ENCODE results near the gene ASTL.
A peak's percentile ranks its signal among the peaks of the same experiment; 100 is the strongest.

Gene ASTL

DNA sequence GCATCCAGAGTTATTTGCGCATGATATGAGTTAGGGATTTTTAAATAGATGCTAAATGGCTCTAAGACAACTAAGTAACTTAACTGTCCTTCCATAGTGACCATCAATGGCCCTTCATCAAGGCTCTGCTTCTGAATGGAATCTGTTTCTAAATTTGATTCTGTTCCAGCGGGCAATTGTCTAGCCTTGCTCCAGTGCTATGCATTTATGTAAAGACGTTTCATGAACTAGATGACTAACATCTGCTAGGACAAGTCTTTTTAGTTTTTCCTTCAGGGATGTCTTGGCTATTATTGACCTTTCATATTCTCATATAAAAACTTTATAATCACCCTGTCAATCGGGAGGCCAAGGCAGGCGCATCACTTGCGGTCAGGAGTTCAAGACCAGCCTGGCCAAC, 9.8 kb downstream of the ASTL start:
- peaks cover 13% of the 10 kb centered on the region for H3K36me3 Mint-ChIP-seq (ENCODE audit: insufficient read depth)
- H3K4me1 Mint-ChIP-seq = peaks cover 31% of the 10 kb centered on the region
- no peaks in the 10 kb centered on the region for H3K9me3 Mint-ChIP-seq
- H3K27ac Mint-ChIP-seq (ENCODE audit: low read depth) = no peak overlapping the region
- DNase-seq (ENCODE audit: low spot score in 2 of 2) (no peak), ATAC-seq (replicated peaks; ENCODE audit: extremely low read depth, poor library complexity, severe bottlenecking) (no peak)
- no peaks in the 10 kb centered on the region for H3K27me3 Mint-ChIP-seq
- no peak overlapping the region for H3K4me3 Mint-ChIP-seq

GRCh38 chr2:96124406-96125265, 13.7 kb downstream of the ASTL start:
- no peak for DNase-seq (ENCODE audit: low spot score in 2 of 2)
- Mint-ChIP-seq H3K27me3 (peaks cover 23% of the 10 kb centered on the region), H3K4me1 (peaks cover 17% of the 10 kb centered on the region), H3K4me3 (no peak overlapping the region), H3K9me3 (no peaks in the 10 kb centered on the region), H3K27ac (ENCODE audit: low read depth) (peak overlapping the region; percentile 10), H3K36me3 (ENCODE audit: insufficient read depth) (peaks cover 18% of the 10 kb centered on the region)
- ATAC-seq (replicated peaks; ENCODE audit: extremely low read depth, poor library complexity, severe bottlenecking) = no peak

- H3K9me3 Mint-ChIP-seq = no peaks in the 10 kb centered on the region
- ATAC-seq (replicated peaks; ENCODE audit: extremely low read depth, poor library complexity, severe bottlenecking) (no peak), DNase-seq (ENCODE audit: low spot score in 2 of 2) (no peak)
- no peak overlapping the region for H3K4me3 Mint-ChIP-seq
- peaks cover 16% of the 10 kb centered on the region for H3K36me3 Mint-ChIP-seq (ENCODE audit: insufficient read depth)
- peaks cover 30% of the 10 kb centered on the region for H3K27me3 Mint-ChIP-seq
- H3K4me1 Mint-ChIP-seq = peaks cover 12% of the 10 kb centered on the region
- H3K27ac Mint-ChIP-seq (ENCODE audit: low read depth) = peak overlapping the region; percentile 10
Observed at GRCh38 chr2:96123936-96124335, 14.4 kb downstream of the ASTL start.

DNA sequence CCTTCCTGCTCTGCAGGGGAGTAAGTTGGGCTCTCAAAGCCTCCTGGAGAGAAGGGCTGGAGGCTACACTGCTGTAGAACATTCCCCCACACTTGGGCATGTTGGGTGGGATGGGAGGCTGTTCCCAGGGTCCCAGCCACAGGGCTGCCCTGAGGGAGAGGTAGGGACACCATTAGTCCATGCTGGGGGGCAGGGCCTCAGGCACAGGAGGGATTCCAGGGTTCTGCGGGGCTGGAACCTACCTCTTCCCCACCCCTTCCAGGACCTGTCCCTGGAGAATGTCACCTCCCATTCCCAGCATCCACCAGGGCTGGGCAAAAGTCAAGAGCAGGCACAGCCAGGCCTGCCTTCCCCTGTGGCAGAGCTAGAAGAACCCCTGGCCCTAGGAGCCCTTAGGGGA, 15.0 kb downstream of the ASTL start:
- Mint-ChIP-seq H3K4me3 (no peak overlapping the region), H3K36me3 (ENCODE audit: insufficient read depth) (peaks cover 18% of the 10 kb centered on the region), H3K27ac (ENCODE audit: low read depth) (no peak overlapping the region), H3K4me1 (peaks cover 12% of the 10 kb centered on the region), H3K27me3 (peaks cover 36% of the 10 kb centered on the region), H3K9me3 (no peaks in the 10 kb centered on the region)
- DNase-seq (ENCODE audit: low spot score in 2 of 2) (no peak), ATAC-seq (replicated peaks; ENCODE audit: extremely low read depth, poor library complexity, severe bottlenecking) (no peak)

DNA sequence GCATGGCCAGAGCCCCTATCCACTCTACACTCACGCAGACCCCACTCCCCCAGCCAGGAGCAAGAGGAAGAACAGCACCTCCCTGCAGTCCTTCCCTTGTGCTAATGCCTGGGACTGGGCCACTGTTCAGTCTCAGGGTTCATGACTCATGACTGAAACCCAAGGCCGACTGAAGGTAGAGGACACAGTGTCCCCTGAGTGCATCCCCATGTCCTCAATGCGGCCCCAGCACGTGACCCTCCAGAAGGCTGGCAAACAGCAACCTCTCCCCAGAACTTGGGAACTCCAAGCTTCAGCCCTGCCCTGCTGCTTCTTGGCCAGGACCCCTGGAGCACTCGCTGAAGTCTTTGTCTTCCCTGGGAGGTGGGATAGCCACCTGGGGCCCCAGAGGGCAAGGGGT, 15.9 kb downstream of the ASTL start:
- H3K27me3 Mint-ChIP-seq = peaks cover 36% of the 10 kb centered on the region

DNA sequence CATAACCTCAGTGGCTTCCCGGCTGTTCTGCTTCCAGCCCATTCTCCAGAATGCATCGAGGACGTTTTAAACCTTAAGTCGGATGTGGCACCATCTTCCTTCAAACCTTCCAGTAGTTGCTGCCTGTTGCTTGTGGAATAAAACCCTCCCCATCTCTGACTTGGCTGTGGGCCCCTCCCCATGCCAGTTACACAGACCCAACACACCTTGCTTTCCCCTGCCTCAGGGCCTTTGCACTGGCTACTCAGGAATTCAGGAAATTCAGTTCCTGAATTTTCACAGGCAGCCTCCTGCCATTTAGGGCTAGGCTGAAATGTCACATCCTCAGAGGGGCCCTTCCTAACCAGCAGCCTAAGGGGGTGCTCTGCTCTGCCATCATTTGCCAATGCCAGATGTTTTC, 16.9 kb downstream of the ASTL start:
- H3K4me1 Mint-ChIP-seq = peaks cover 20% of the 10 kb centered on the region
- no peaks in the 10 kb centered on the region for H3K9me3 Mint-ChIP-seq
- no peak for ATAC-seq (replicated peaks; ENCODE audit: extremely low read depth, poor library complexity, severe bottlenecking)
- no peak for DNase-seq (ENCODE audit: low spot score in 2 of 2)
- peak overlapping the region; percentile 47 for H3K27ac Mint-ChIP-seq (ENCODE audit: low read depth)
- H3K27me3 Mint-ChIP-seq = peaks cover 36% of the 10 kb centered on the region
- H3K36me3 Mint-ChIP-seq (ENCODE audit: insufficient read depth) = peaks cover 24% of the 10 kb centered on the region
- no peak overlapping the region for H3K4me3 Mint-ChIP-seq

More for the DNA sequence above, 15.9 kb downstream of the ASTL start:
- Mint-ChIP-seq H3K4me1 (peaks cover 16% of the 10 kb centered on the region), H3K36me3 (ENCODE audit: insufficient read depth) (peaks cover 22% of the 10 kb centered on the region), H3K4me3 (no peak overlapping the region), H3K9me3 (no peaks in the 10 kb centered on the region), H3K27ac (ENCODE audit: low read depth) (no peak overlapping the region)
- DNase-seq (ENCODE audit: low spot score in 2 of 2) (no peak), ATAC-seq (replicated peaks; ENCODE audit: extremely low read depth, poor library complexity, severe bottlenecking) (no peak)

- ATAC-seq (replicated peaks; ENCODE audit: extremely low read depth, poor library complexity, severe bottlenecking) = no peak
- H3K27ac Mint-ChIP-seq (ENCODE audit: low read depth) = peak overlapping the region; percentile 47
- no peak overlapping the region for H3K4me3 Mint-ChIP-seq
- peaks cover 20% of the 10 kb centered on the region for H3K4me1 Mint-ChIP-seq
- DNase-seq (ENCODE audit: low spot score in 2 of 2) = no peak
- H3K36me3 Mint-ChIP-seq (ENCODE audit: insufficient read depth) = peaks cover 26% of the 10 kb centered on the region
- H3K9me3 Mint-ChIP-seq = no peaks in the 10 kb centered on the region
- peaks cover 37% of the 10 kb centered on the region for H3K27me3 Mint-ChIP-seq
Observed at GRCh38 chr2:96120991-96121390, 17.3 kb downstream of the ASTL start.

DNA sequence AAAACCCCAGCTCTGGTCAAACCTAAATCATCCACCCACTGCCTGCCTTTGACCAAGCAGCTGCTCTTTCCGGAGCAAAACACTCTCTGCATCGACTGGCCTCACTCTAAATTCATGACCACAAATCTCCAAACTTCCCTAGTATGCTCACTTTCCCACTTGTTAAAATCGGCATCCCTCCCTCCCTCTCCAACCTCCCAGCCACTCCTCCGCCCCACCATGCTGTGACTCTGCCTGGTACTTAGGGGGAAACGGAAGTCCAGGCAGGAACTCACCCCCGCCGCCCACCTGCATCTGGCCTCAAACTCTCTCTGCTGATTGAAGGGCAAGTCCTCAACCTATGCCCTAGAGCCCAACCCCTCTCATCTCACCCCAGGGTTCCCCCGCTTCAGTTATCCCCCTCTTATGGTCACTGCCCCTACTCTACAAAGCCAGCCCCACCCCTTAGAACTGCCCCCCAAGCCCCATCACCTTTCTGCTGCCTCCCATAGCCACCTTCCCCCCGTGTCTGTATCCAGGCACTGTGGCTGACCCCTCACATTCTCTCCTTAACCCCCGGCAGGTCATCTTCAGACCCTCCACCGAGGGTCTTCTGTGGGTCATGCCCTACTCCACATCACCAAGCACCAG, 18.1 kb downstream of the ASTL start:
- Mint-ChIP-seq H3K9me3 (no peaks in the 10 kb centered on the region), H3K36me3 (ENCODE audit: insufficient read depth) (peaks cover 29% of the 10 kb centered on the region), H3K27ac (ENCODE audit: low read depth) (no peak overlapping the region), H3K4me1 (peaks cover 28% of the 10 kb centered on the region), H3K4me3 (no peak overlapping the region), H3K27me3 (peaks cover 45% of the 10 kb centered on the region)
- DNase-seq (ENCODE audit: low spot score in 2 of 2) = no peak
- no peak for ATAC-seq (replicated peaks; ENCODE audit: extremely low read depth, poor library complexity, severe bottlenecking)

- ATAC-seq (replicated peaks; ENCODE audit: extremely low read depth, poor library complexity, severe bottlenecking) (no peak), DNase-seq (ENCODE audit: low spot score in 2 of 2) (no peak)
- Mint-ChIP-seq H3K4me1 (peaks cover 28% of the 10 kb centered on the region), H3K4me3 (no peak overlapping the region), H3K36me3 (ENCODE audit: insufficient read depth) (peaks cover 31% of the 10 kb centered on the region), H3K27me3 (peaks cover 45% of the 10 kb centered on the region), H3K27ac (ENCODE audit: low read depth) (no peak overlapping the region), H3K9me3 (no peaks in the 10 kb centered on the region)
Observed at GRCh38 chr2:96119389-96119751, 18.9 kb downstream of the ASTL start.

GRCh38 chr2:96118698-96119388, 19.5 kb downstream of the ASTL start:
- Mint-ChIP-seq H3K4me1 (peaks cover 28% of the 10 kb centered on the region), H3K36me3 (ENCODE audit: insufficient read depth) (peaks cover 31% of the 10 kb centered on the region), H3K9me3 (no peaks in the 10 kb centered on the region), H3K27ac (ENCODE audit: low read depth) (no peak overlapping the region), H3K4me3 (peak overlapping the region; percentile 75), H3K27me3 (peaks cover 45% of the 10 kb centered on the region)
- ATAC-seq (replicated peaks; ENCODE audit: extremely low read depth, poor library complexity, severe bottlenecking) (no peak), DNase-seq (ENCODE audit: low spot score in 2 of 2) (no peak)

DNA sequence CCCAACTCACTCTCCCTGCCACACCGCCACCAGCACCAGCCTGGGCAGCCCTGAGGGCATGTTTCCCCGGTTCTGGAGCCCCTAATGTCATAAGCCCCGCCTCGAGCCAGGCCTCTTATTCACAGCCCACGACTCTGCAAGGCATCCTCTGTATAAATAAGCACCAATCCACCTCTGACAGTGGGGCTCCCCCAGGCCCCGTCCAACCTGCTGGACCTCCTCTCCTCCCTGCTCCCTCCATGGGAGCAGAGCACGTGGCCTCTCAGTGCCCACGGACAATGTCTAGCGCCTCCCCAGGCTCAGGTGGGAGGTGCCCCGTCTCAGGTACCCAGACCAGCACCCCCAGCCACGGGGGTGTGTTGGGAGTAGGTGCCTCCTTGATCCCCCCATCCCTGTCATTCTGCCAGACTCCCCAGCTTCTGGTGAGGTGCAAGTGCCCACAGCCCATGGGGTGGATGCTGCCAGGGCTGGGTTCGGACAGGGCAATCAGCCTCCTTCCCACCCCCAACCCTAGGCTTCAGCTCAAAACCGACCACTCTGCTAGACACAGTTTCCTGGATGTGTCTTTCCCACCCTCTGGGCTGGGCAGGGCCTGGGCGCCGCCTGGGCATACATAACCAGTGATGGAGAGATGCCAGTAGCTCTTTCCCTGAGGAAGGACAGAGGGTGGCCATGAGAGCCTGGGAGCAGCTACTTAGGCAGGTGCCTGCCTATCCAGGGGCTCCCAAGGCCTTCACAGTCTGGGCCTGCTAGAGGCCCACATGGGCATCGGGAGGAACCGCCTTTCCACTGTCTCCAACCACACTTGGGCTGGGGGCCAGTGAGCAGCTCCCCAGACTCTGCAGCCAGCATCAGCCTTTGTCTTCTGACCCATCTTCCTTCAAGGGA, 20.4 kb downstream of the ASTL start:
- ATAC-seq (replicated peaks; ENCODE audit: extremely low read depth, poor library complexity, severe bottlenecking) (no peak), DNase-seq (ENCODE audit: low spot score in 2 of 2) (no peak)
- H3K4me1 Mint-ChIP-seq = peaks cover 28% of the 10 kb centered on the region
- peaks cover 45% of the 10 kb centered on the region for H3K27me3 Mint-ChIP-seq
- no peaks in the 10 kb centered on the region for H3K9me3 Mint-ChIP-seq
- H3K4me3 Mint-ChIP-seq = peak overlapping the region; percentile 75
- H3K36me3 Mint-ChIP-seq (ENCODE audit: insufficient read depth) = peaks cover 31% of the 10 kb centered on the region
- H3K27ac Mint-ChIP-seq (ENCODE audit: low read depth) = peak overlapping the region; percentile 35

GRCh38 chr2:96116879-96117533, 21.3 kb downstream of the ASTL start:
- peaks cover 27% of the 10 kb centered on the region for H3K36me3 Mint-ChIP-seq (ENCODE audit: insufficient read depth)
- DNase-seq (ENCODE audit: low spot score in 2 of 2) (peak; percentile 40 to 50), ATAC-seq (replicated peaks; ENCODE audit: extremely low read depth, poor library complexity, severe bottlenecking) (peak; percentile 84)
- H3K27me3 Mint-ChIP-seq = peaks cover 45% of the 10 kb centered on the region
- no peak overlapping the region for H3K27ac Mint-ChIP-seq (ENCODE audit: low read depth)
- peak overlapping the region; percentile 75 for H3K4me3 Mint-ChIP-seq
- peaks cover 28% of the 10 kb centered on the region for H3K4me1 Mint-ChIP-seq
- no peaks in the 10 kb centered on the region for H3K9me3 Mint-ChIP-seq

Measured in central memory CD8-positive, alpha-beta T cell (primary cell).